Osteocyte (in vitro differentiated cells): ENCODE data around the gene CELSR3. TPM values are rescaled to one million over a fixed set of nuclear protein-coding genes. Genes with fewer than 3 reads are reported as not detected.

Source experiments
- DNase-seq: peaks from one replicate; pipeline ENCODE4 v3.0.0; 2021; ENCODE audit warnings: mixed read lengths; ENCODE audit not compliant: unreplicated experiment; ENCODE audit errors: extremely low spot score
- H3K27ac Mint-ChIP-seq: one replicate; pipeline ENCODE4 v1.8.0; 2021; ENCODE audit warnings: mild to moderate bottlenecking, mixed read lengths; ENCODE audit not compliant: unreplicated experiment
- H3K27me3 Mint-ChIP-seq: one replicate; pipeline ENCODE4 v1.8.0; 2021; ENCODE audit warnings: mixed read lengths; ENCODE audit not compliant: unreplicated experiment
- H3K36me3 Mint-ChIP-seq: one replicate; pipeline ENCODE4 v1.8.0; 2021; ENCODE audit warnings: mixed read lengths; ENCODE audit not compliant: unreplicated experiment
- H3K4me1 Mint-ChIP-seq: one replicate; pipeline ENCODE4 v1.8.0; 2021; ENCODE audit warnings: mixed read lengths; ENCODE audit not compliant: unreplicated experiment
- H3K4me3 Mint-ChIP-seq: one replicate; pipeline ENCODE4 v1.8.0; 2021; ENCODE audit warnings: mild to moderate bottlenecking, moderate library complexity, mixed read lengths; ENCODE audit not compliant: unreplicated experiment
- H3K9me3 Mint-ChIP-seq: one replicate; pipeline ENCODE4 v1.8.0; 2021; ENCODE audit warnings: mixed read lengths; ENCODE audit not compliant: unreplicated experiment
- CTCF ChIP-seq: fragments of 200-600 bp; sonication (generic); IDR thresholded peaks from 2 replicates; pipeline ENCODE4 v1.5.0; 2021; ENCODE audit warnings: antibody characterized with exemption, mild to moderate bottlenecking, moderate library complexity
- total RNA-seq: library from RNA; stranded (reverse); gene quantifications from 2 replicates; pipeline ENCODE4 v1.2.1, GENCODE V29; 2021

CELSR3 gene
- total RNA-seq, 1 donor from 2014 or later, result 7.1 TPM

- TF ChIP-seq CTCF, result no peak
- H3K4me1 Mint-ChIP-seq, result peaks cover 20% of the 10 kb centered on the region
- no peaks in the 10 kb centered on the region for H3K9me3 Mint-ChIP-seq
- H3K27ac Mint-ChIP-seq, result no peak overlapping the region
- DNase-seq, result no peak
- no peak overlapping the region for H3K4me3 Mint-ChIP-seq
- peaks cover 36% of the 10 kb centered on the region for H3K36me3 Mint-ChIP-seq
- H3K27me3 Mint-ChIP-seq, result no peaks in the 10 kb centered on the region
These were observed 17.0 kb upstream of the CELSR3 start for GRCh38 chr3:48679411-48680391.

- H3K4me1 Mint-ChIP-seq, result peaks cover 11% of the 10 kb centered on the region
- H3K27me3 Mint-ChIP-seq, result no peaks in the 10 kb centered on the region
- no peak for TF ChIP-seq CTCF
- H3K4me3 Mint-ChIP-seq, result no peak overlapping the region
- DNase-seq, result no peak
- no peak overlapping the region for H3K27ac Mint-ChIP-seq
- peaks cover 36% of the 10 kb centered on the region for H3K36me3 Mint-ChIP-seq
- no peaks in the 10 kb centered on the region for H3K9me3 Mint-ChIP-seq
These were observed 16.1 kb upstream of the CELSR3 start for GRCh38 chr3:48678566-48679380.

DNA sequence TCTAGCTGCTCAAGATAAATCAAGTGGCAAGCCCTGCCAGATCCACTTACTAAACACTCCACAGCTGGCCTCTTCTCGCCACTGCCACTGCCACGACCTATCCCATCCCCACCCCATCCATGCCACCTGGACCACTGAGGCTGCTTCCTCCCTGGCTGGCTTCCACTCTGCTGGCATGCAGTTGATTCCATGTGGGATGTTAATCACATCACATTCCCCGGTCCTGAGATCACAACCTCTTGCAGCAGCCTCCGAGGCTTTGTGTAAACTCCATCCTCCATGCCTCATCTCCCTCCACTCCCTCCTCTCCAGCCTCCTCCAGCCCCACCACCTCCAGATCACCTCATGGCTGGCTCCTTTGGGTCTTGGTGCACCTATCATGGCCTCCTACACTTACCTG is 15.4 kb upstream of the CELSR3 start:
- TF ChIP-seq CTCF, result no peak
- H3K27ac Mint-ChIP-seq, result no peak overlapping the region
- H3K36me3 Mint-ChIP-seq, result peaks cover 36% of the 10 kb centered on the region
- no peaks in the 10 kb centered on the region for H3K27me3 Mint-ChIP-seq
- H3K9me3 Mint-ChIP-seq, result no peaks in the 10 kb centered on the region
- DNase-seq, result no peak
- H3K4me3 Mint-ChIP-seq, result no peak overlapping the region
- H3K4me1 Mint-ChIP-seq, result peaks cover 4% of the 10 kb centered on the region

GRCh38 chr3:48674505-48674904 is 11.8 kb upstream of the CELSR3 start:
- Mint-ChIP-seq H3K4me3 (no peak overlapping the region), H3K27me3 (no peaks in the 10 kb centered on the region), H3K9me3 (no peaks in the 10 kb centered on the region), H3K4me1 (no peaks in the 10 kb centered on the region), H3K27ac (no peak overlapping the region), H3K36me3 (peaks cover 18% of the 10 kb centered on the region)
- DNase-seq, result no peak
- TF ChIP-seq CTCF, result no peak

DNA sequence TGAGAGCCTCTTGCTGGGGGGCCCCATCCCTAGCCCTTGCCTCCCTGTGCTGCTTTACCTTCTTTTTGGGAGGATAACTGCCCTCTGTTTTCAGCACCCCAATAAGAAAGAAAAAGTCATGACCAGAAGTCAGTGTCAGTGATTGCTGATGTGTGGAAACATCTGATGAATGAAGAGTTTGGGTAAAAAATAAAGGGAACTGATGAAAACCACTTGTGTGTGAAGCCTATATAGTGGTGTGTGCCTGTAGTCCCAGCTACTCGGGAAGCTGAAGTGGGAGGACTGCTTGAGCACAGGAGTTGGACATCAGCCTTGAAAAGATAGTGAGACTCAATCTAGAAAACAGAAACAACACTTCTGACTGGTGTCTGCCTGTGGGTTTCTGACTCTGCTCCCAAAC is 9.8 kb upstream of the CELSR3 start:
- DNase-seq, result no peak
- Mint-ChIP-seq H3K27ac (no peak overlapping the region), H3K9me3 (no peaks in the 10 kb centered on the region), H3K4me1 (no peaks in the 10 kb centered on the region), H3K36me3 (peaks cover 6% of the 10 kb centered on the region), H3K27me3 (no peaks in the 10 kb centered on the region), H3K4me3 (no peak overlapping the region)
- TF ChIP-seq CTCF, result no peak
